K562 (cell line): ENCODE results near the gene ABCA13.

Experiments
- KAT2B ChIP-seq: IDR thresholded peaks from one replicate; pipeline ENCODE4 v1.6.1; 2012; ENCODE audit warnings: low read depth, mild to moderate bottlenecking, control low read depth, inconsistent platforms, low read length, moderate library complexity
- REST ChIP-seq, 2 experiments: fragments of 450-650 bp; formaldehyde crosslinking in 1 of 2; IDR thresholded peaks; 2 replicates each; pipeline versions ENCODE4 v1.4.0 to v1.6.1; 2014 to 2020; ENCODE audit warnings: mild to moderate bottlenecking in 2 of 2, borderline replicate concordance in 1 of 2, low read depth in 1 of 2

- no peak for TF ChIP-seq REST (IDR thresholded peaks at IDR 0.05; ENCODE audit: borderline replicate concordance)
- no peak for TF ChIP-seq REST (CRISPR knock-in tag; IDR thresholded peaks at IDR 0.05; ENCODE audit: low read depth)
- no peak for TF ChIP-seq KAT2B
Observed at GRCh38 chr7:48551652-48552051, 380.4 kb downstream of the ABCA13 start.
